Activated naive CD4-positive, alpha-beta T cell treated with anti-CD3 and anti-CD28 coated beads, Interleukin-2, amount 10 ng/mL, durations not matched to agents 7 days and 5 days (primary cell): ENCODE measurements around the gene LPP.

Experiments used
- CTCF ChIA-PET: fragments of 350-600 bp; sonication (Branson Sonifier 250); formaldehyde crosslinking; loops from one replicate; lab custom pipeline; 2021; ENCODE audit warnings: antibody characterized with exemption; lab: Charles Lee
- DNase-seq: peaks from one replicate; pipeline ENCODE4 v3.0.0-alpha.2; 2020
- H3K27ac Mint-ChIP-seq: one replicate; pipeline ENCODE4 v1.8.0; 2021; ENCODE audit warnings: mild to moderate bottlenecking, moderate library complexity, mixed read lengths
- H3K27me3 Mint-ChIP-seq: one replicate; pipeline ENCODE4 v1.8.0; 2021; ENCODE audit warnings: mild to moderate bottlenecking, mixed read lengths
- H3K36me3 Mint-ChIP-seq: one replicate; pipeline ENCODE4 v1.8.0; 2021; ENCODE audit warnings: mixed read lengths
- H3K4me1 Mint-ChIP-seq: one replicate; pipeline ENCODE4 v1.8.0; 2021; ENCODE audit warnings: mixed read lengths
- H3K4me3 Mint-ChIP-seq: one replicate; pipeline ENCODE4 v1.8.0; 2021; ENCODE audit warnings: mild to moderate bottlenecking, moderate library complexity, mixed read lengths
- H3K9me3 Mint-ChIP-seq: one replicate; pipeline ENCODE4 v1.8.0; 2021; ENCODE audit warnings: mixed read lengths

Gene LPP

DNA sequence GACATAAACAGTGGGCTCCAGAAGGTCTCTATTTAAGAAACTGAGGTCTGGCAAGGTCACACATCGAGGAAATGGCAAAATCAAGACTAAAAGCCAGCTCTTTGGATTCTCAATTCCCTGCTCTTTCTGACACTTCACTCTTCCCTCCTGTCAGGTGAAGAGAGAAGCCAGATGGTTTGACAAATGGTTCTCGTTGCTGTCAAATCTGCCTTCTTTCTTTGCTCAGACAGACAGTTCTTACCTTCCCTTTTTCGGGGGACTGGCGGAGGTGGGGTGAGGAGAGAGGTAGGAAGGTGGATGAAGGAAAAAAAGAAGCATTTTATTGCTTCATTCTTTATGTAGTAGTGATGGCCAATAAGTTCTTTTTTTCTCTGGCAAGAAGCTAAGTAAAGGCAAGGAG lies 133.4 kb downstream of the LPP start:
- H3K27ac Mint-ChIP-seq: no peak overlapping the region
- CTCF ChIA-PET: interaction anchor here (0.9 kb wide), 1 partner anchor 22 kb away, joined by 3 read pairs; no protein-coding TSS in a partner anchor
- no peak overlapping the region for H3K4me3 Mint-ChIP-seq
- H3K27me3 Mint-ChIP-seq: no peaks in the 10 kb centered on the region
- no peak for DNase-seq
- H3K36me3 Mint-ChIP-seq: peaks cover 35% of the 10 kb centered on the region
- peaks cover 36% of the 10 kb centered on the region for H3K4me1 Mint-ChIP-seq
- no peaks in the 10 kb centered on the region for H3K9me3 Mint-ChIP-seq

GRCh38 chr3:188287762-188288505 lies 134.0 kb downstream of the LPP start:
- Mint-ChIP-seq H3K4me3 (no peak overlapping the region), H3K27ac (no peak overlapping the region), H3K4me1 (peaks cover 32% of the 10 kb centered on the region), H3K27me3 (no peaks in the 10 kb centered on the region), H3K36me3 (peaks cover 35% of the 10 kb centered on the region), H3K9me3 (no peaks in the 10 kb centered on the region)
- CTCF ChIA-PET: interaction anchor here (0.7 to 0.9 kb wide), 2 partner anchors 23 to 356 kb away, joined by 3 read pairs; no protein-coding TSS in a partner anchor
- no peak for DNase-seq

DNA sequence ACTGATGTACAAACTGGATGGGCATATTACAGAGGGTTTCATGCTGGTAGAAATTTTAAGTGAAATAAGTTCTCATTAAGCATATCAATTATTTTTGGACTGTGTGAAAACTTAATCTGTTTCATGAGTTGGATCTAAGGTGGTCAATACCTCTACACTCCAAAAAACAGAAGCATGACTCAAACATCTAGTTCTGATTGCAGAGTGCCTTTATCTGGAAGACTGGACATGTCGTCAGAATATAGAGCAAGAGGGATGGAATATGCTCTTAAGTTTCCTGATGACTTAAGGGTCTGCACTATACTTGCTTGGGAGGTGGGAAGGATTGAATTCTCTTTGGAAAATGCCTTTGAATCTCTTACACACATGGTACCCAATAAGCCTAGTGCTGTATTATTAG lies 138.3 kb downstream of the LPP start:
- Mint-ChIP-seq H3K27me3 (no peaks in the 10 kb centered on the region), H3K9me3 (no peaks in the 10 kb centered on the region), H3K4me1 (peaks cover 14% of the 10 kb centered on the region), H3K4me3 (no peak overlapping the region), H3K36me3 (peaks cover 32% of the 10 kb centered on the region), H3K27ac (no peak overlapping the region)
- DNase-seq: no peak
- CTCF ChIA-PET: no interaction called here

GRCh38 chr3:188292827-188293226 lies 138.9 kb downstream of the LPP start:
- CTCF ChIA-PET: interaction anchor here (1.1 kb wide), 1 partner anchor 8 kb away, joined by 3 read pairs; no protein-coding TSS in a partner anchor
- Mint-ChIP-seq H3K27ac (no peak overlapping the region), H3K36me3 (peaks cover 31% of the 10 kb centered on the region), H3K27me3 (no peaks in the 10 kb centered on the region), H3K9me3 (no peaks in the 10 kb centered on the region), H3K4me3 (no peak overlapping the region), H3K4me1 (peaks cover 17% of the 10 kb centered on the region)
- no peak for DNase-seq

DNA sequence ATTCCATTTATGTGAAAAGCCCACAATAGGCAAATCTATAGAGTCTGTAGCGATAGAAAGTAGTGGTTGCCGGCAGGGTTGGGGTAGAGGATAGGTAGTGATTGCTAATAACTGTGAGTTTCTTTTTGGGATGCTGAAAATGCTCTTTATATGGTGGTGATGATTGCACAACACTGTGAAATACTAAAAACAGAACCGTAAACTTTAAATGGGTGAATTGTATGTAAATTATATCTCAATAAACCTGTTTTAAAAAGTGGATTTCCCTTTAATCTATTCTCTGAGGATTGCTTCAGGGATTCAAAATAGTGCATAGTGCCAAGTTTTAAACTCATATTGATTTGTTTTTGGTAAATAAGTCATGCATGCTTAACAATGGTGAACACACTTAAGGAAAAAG lies 140.2 kb downstream of the LPP start:
- Mint-ChIP-seq H3K36me3 (peaks cover 33% of the 10 kb centered on the region), H3K4me1 (peaks cover 30% of the 10 kb centered on the region), H3K27ac (no peak overlapping the region), H3K4me3 (no peak overlapping the region), H3K27me3 (no peaks in the 10 kb centered on the region), H3K9me3 (no peaks in the 10 kb centered on the region)
- no peak for DNase-seq
- CTCF ChIA-PET: interaction anchor here (0.7 kb wide), 1 partner anchor 321 kb away, joined by 3 read pairs; no protein-coding TSS in a partner anchor

- DNase-seq: no peak
- Mint-ChIP-seq H3K36me3 (peaks cover 38% of the 10 kb centered on the region), H3K9me3 (no peaks in the 10 kb centered on the region), H3K4me1 (peaks cover 37% of the 10 kb centered on the region), H3K27ac (no peak overlapping the region), H3K4me3 (no peak overlapping the region), H3K27me3 (no peaks in the 10 kb centered on the region)
- CTCF ChIA-PET: interaction anchor here (0.7 kb wide), 1 partner anchor 321 kb away, joined by 3 read pairs; no protein-coding TSS in a partner anchor
These were observed 141.0 kb downstream of the LPP start for GRCh38 chr3:188294823-188295487.

- Mint-ChIP-seq H3K27me3 (no peaks in the 10 kb centered on the region), H3K4me3 (no peak overlapping the region), H3K9me3 (no peaks in the 10 kb centered on the region), H3K4me1 (peaks cover 37% of the 10 kb centered on the region), H3K27ac (no peak overlapping the region), H3K36me3 (peaks cover 29% of the 10 kb centered on the region)
- DNase-seq: no peak
- CTCF ChIA-PET: no interaction called here
These were observed 141.9 kb downstream of the LPP start for GRCh38 chr3:188295876-188296275.

DNA sequence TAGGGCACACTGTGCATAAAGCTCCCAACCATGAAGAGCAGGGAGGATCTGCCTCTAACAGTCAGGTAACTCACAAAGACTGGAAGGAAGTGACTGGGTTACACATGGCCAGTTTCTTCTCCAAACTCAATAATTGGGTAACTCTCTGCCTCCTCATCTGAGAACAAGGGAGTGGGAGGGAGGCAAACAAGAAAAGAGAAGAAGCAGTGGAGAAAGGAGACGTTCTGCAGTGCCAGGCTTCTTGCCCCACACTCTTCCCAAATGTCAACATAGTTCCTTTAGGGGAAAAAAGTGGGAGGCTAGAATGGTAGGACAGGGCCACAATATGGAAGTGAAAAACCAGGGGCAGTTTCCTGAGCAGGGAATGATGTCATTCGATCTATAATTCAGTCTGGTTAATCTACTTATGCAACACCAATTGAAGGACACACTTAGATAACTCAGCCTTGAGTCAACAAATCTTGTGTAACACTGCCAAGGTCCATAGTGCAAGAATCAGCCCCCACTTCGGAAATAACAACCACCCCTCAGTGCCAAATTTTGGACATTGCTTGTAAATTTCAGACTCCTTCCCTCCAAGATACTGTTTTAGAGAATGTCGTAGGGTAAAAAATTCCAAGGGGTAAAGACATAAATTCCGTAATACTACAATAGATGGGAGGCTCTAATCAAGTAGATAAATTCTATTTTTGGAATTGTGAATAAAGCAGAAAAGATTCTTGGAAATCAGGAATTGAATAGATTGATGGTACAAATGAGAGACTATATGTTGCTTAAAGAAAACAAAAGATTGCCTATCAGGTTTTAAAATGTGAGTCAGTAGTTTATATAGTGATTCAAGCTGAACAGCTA lies 143.0 kb downstream of the LPP start:
- no peak overlapping the region for H3K27ac Mint-ChIP-seq
- no peaks in the 10 kb centered on the region for H3K27me3 Mint-ChIP-seq
- H3K36me3 Mint-ChIP-seq: peaks cover 21% of the 10 kb centered on the region
- H3K4me1 Mint-ChIP-seq: peaks cover 33% of the 10 kb centered on the region
- CTCF ChIA-PET: no interaction called here
- DNase-seq: no peak
- H3K9me3 Mint-ChIP-seq: no peaks in the 10 kb centered on the region
- H3K4me3 Mint-ChIP-seq: no peak overlapping the region

- CTCF ChIA-PET: interaction anchor here (0.9 to 1.8 kb wide), 4 partner anchors 18 to 657 kb away, joined by 3 to 5 read pairs (median 3); no protein-coding TSS in a partner anchor
- no peak overlapping the region for H3K4me3 Mint-ChIP-seq
- no peaks in the 10 kb centered on the region for H3K9me3 Mint-ChIP-seq
- H3K27ac Mint-ChIP-seq: peak overlapping the region; percentile 15
- no peaks in the 10 kb centered on the region for H3K27me3 Mint-ChIP-seq
- H3K36me3 Mint-ChIP-seq: peaks cover 22% of the 10 kb centered on the region
- peaks cover 30% of the 10 kb centered on the region for H3K4me1 Mint-ChIP-seq
- DNase-seq: no peak
These were observed 144.6 kb downstream of the LPP start for GRCh38 chr3:188298585-188298984.

GRCh38 chr3:188299068-188299467 lies 145.1 kb downstream of the LPP start:
- Mint-ChIP-seq H3K27ac (peak overlapping the region; percentile 15), H3K36me3 (peaks cover 22% of the 10 kb centered on the region), H3K27me3 (no peaks in the 10 kb centered on the region), H3K4me1 (peaks cover 30% of the 10 kb centered on the region), H3K4me3 (peak overlapping the region; percentile 6), H3K9me3 (no peaks in the 10 kb centered on the region)
- CTCF ChIA-PET: interaction anchor here (0.5 to 1.8 kb wide), 4 partner anchors 30 to 657 kb away, joined by 3 to 5 read pairs (median 3); no protein-coding TSS in a partner anchor
- DNase-seq: peak; percentile 27

DNA sequence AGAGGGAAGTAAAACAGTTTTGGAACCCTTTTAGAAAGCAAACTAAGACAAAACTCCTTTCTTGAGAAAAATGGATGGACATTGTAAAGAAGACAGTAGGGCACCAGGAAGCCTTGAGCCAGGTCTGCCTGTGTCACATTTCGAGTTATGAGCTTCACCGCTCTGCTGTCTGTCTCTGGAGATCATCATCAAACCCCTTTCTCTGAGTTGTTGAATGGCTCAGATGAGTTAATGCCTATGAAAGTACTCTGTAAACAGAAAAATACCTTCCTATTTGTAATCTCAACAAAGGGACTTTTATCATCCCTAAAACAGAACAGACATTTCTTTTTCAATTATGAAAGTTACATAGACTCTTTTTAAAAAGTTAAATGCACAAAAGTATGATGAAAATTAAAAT lies 145.8 kb downstream of the LPP start:
- DNase-seq: no peak
- CTCF ChIA-PET: interaction anchor here (0.5 to 1.1 kb wide), 3 partner anchors 31 to 656 kb away, joined by 3 read pairs; no protein-coding TSS in a partner anchor
- Mint-ChIP-seq H3K36me3 (peaks cover 21% of the 10 kb centered on the region), H3K4me3 (no peak overlapping the region), H3K4me1 (peaks cover 30% of the 10 kb centered on the region), H3K9me3 (no peaks in the 10 kb centered on the region), H3K27ac (no peak overlapping the region), H3K27me3 (no peaks in the 10 kb centered on the region)

DNA sequence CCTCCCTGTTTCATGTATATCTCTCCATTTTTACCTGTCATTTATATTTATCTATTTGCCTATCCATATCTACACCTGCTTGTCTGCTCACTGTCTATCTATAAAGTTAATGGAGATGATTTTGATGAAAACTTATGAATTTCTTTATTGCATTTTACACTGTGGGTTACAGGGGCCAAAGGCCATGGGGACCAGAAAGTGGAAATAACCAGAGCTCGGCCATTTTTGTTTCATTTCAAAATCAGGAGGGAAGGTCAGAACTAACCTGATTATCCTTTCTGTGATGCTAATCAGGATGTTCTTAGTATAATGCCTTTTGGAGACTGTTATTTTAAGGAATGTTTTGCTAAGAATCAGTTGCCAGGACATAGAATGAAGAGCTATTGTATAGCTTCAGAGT lies 147.2 kb downstream of the LPP start:
- no peak for DNase-seq
- Mint-ChIP-seq H3K4me1 (peaks cover 27% of the 10 kb centered on the region), H3K27me3 (no peaks in the 10 kb centered on the region), H3K9me3 (no peaks in the 10 kb centered on the region), H3K27ac (no peak overlapping the region), H3K36me3 (peaks cover 25% of the 10 kb centered on the region), H3K4me3 (no peak overlapping the region)
- CTCF ChIA-PET: interaction anchor here (0.8 kb wide), 1 partner anchor 37 kb away, joined by 3 read pairs; no protein-coding TSS in a partner anchor

- Mint-ChIP-seq H3K9me3 (no peaks in the 10 kb centered on the region), H3K27ac (no peak overlapping the region), H3K36me3 (peaks cover 21% of the 10 kb centered on the region), H3K27me3 (no peaks in the 10 kb centered on the region), H3K4me3 (no peak overlapping the region), H3K4me1 (peaks cover 18% of the 10 kb centered on the region)
- no peak for DNase-seq
- CTCF ChIA-PET: no interaction called here
These were observed 149.4 kb downstream of the LPP start for GRCh38 chr3:188303286-188303799.
